Measurements from ENCODE around the gene CHMP3. TPM values are rescaled to one million over a fixed set of nuclear protein-coding genes. Genes with fewer than 3 reads are reported as not detected.
"Not testable (repeated sequence)": the region's sequence is repeated elsewhere in the genome, so short reads cannot be mapped to it uniquely, and the experiment has no call there.

The CHMP3 gene
- total RNA-seq, 1 donor from 2014 or later: 149 TPM

- DNase-seq; intact Hi-C loops (cut with micrococcal nuclease): not testable (repeated sequence)
- peak overlapping the region; percentile 24 for H3K27ac ChIP-seq (replicated peaks)
Observed at GRCh38 chr2:86544278-86545099, 18.8 kb downstream of the CHMP3 start.

GRCh38 chr2:86543793-86544192 is 19.4 kb downstream of the CHMP3 start:
- intact Hi-C loops (cut with micrococcal nuclease): no loop called here
- H3K27ac ChIP-seq (replicated peaks): peak overlapping the region; percentile 24
- H3K4me3 ChIP-seq: no peak overlapping the region
- H3K4me1 ChIP-seq: peaks cover 34% of the 10 kb centered on the region
- no peak for DNase-seq
- no peaks in the 10 kb centered on the region for H3K27me3 ChIP-seq (ENCODE audit: low read depth)
- H3K36me3 ChIP-seq: peaks cover 22% of the 10 kb centered on the region
- no peak for TF ChIP-seq CTCF (IDR thresholded peaks at IDR 0.05; ENCODE audit: borderline replicate concordance)
- no peaks in the 10 kb centered on the region for H3K9me3 ChIP-seq (replicated peaks)

More at GRCh38 chr2:86544278-86545099, 18.8 kb downstream of the CHMP3 start:
- H3K9me3 ChIP-seq (replicated peaks); H3K4me3 ChIP-seq; H3K27me3 ChIP-seq (ENCODE audit: low read depth): not testable (repeated sequence)
- H3K4me1 ChIP-seq: peaks cover 34% of the 10 kb centered on the region
- H3K36me3 ChIP-seq: peaks cover 29% of the 10 kb centered on the region

GRCh38 chr2:86543335-86543734 is 19.9 kb downstream of the CHMP3 start:
- Histone ChIP-seq H3K27ac (replicated peaks) (peak overlapping the region; percentile 24), H3K27me3 (ENCODE audit: low read depth) (no peaks in the 10 kb centered on the region), H3K36me3 (peaks cover 17% of the 10 kb centered on the region), H3K4me1 (peaks cover 34% of the 10 kb centered on the region), H3K4me3 (no peak overlapping the region), H3K9me3 (replicated peaks) (no peaks in the 10 kb centered on the region)
- DNase-seq: no peak
- intact Hi-C loops (cut with micrococcal nuclease): no loop called here
- no peak for TF ChIP-seq CTCF (IDR thresholded peaks at IDR 0.05; ENCODE audit: borderline replicate concordance)

- H3K9me3 ChIP-seq (replicated peaks): no peaks in the 10 kb centered on the region
- no peak overlapping the region for H3K4me3 ChIP-seq
- TF ChIP-seq CTCF (IDR thresholded peaks at IDR 0.05; ENCODE audit: borderline replicate concordance): no peak
- H3K36me3 ChIP-seq: peaks cover 15% of the 10 kb centered on the region
- no peak for DNase-seq
- no peak overlapping the region for H3K27ac ChIP-seq (replicated peaks)
- no peaks in the 10 kb centered on the region for H3K27me3 ChIP-seq (ENCODE audit: low read depth)
- intact Hi-C loops (cut with micrococcal nuclease): no loop called here
- H3K4me1 ChIP-seq: peaks cover 34% of the 10 kb centered on the region
Observed at GRCh38 chr2:86542814-86543213, 20.4 kb downstream of the CHMP3 start.

- peaks cover 10% of the 10 kb centered on the region for H3K36me3 ChIP-seq
- peaks cover 34% of the 10 kb centered on the region for H3K4me1 ChIP-seq
- no peak overlapping the region for H3K4me3 ChIP-seq
- no peak for TF ChIP-seq CTCF (IDR thresholded peaks at IDR 0.05; ENCODE audit: borderline replicate concordance)
- H3K27ac ChIP-seq (replicated peaks): no peak overlapping the region
- DNase-seq: no peak
- no peaks in the 10 kb centered on the region for H3K9me3 ChIP-seq (replicated peaks)
- intact Hi-C loops (cut with micrococcal nuclease): no loop called here
- no peaks in the 10 kb centered on the region for H3K27me3 ChIP-seq (ENCODE audit: low read depth)
Observed at GRCh38 chr2:86541334-86541733, 21.9 kb downstream of the CHMP3 start.

- Histone ChIP-seq H3K9me3 (replicated peaks) (peaks cover 11% of the 10 kb centered on the region), H3K4me3 (no peak overlapping the region), H3K27me3 (ENCODE audit: low read depth) (no peaks in the 10 kb centered on the region), H3K36me3 (peaks cover 11% of the 10 kb centered on the region), H3K4me1 (no peaks in the 10 kb centered on the region), H3K27ac (replicated peaks) (no peak overlapping the region)
- TF ChIP-seq CTCF (IDR thresholded peaks at IDR 0.05; ENCODE audit: borderline replicate concordance): no peak
- DNase-seq: no peak
- intact Hi-C loops (cut with micrococcal nuclease): no loop called here
Observed at GRCh38 chr2:86533589-86533988, 29.7 kb downstream of the CHMP3 start.
